A549 (cell line): ENCODE data around the gene WFDC1. TPM values are rescaled to one million over a fixed set of nuclear protein-coding genes. Genes with fewer than 3 reads are reported as not detected.

Source experiments
- ATAC-seq, 2 experiments: fragments of 200-7000 bp in 1 of 2; fragments of >200 bp in 1 of 2; cut with Nextera tagmentation in 1 of 2; cut with Tn5 transposase in 1 of 2; 3 replicates each; pipeline versions ENCODE4 v1.8.0 to v1.9.1; 2018 to 2020; ENCODE audit warnings: mild to moderate bottlenecking in 1 of 2, moderate library complexity in 1 of 2
- CTCF ChIA-PET: fragments of 300-600 bp; sonication (Branson Sonifier 250); formaldehyde crosslinking; extraction: SDS; loops from one replicate; lab custom pipeline; 2021; ENCODE audit warnings: antibody characterized with exemption, inconsistent platforms; lab: Yijun Ruan, JAX
- POLR2A ChIA-PET: fragments of 350-600 bp; formaldehyde crosslinking; extraction: SDS; loops from one replicate; lab custom pipeline; 2021; ENCODE audit warnings: antibody characterized with exemption, inconsistent platforms; lab: Yijun Ruan, JAX
- DNase-seq, 2 experiments: peaks; one replicate each; pipeline versions ENCODE4 v3.0.0 to v3.0.0-alpha.2; 2011 to 2016; ENCODE audit warnings: low read depth in 1 of 2, low spot score in 1 of 2
- FAIRE-seq: peaks from 2 replicates; lab custom pipeline; 2011; peaks lifted over from hg19 to GRCh38; lab: Jason Lieb, UNC
- H3K27ac ChIP-seq, 2 experiments: fragments of >200 bp; sonication (Bioruptor Twin); formaldehyde crosslinking; 3 replicates each; pipeline ENCODE4 v1.5.1; 2016 to 2017
- H3K4me1 ChIP-seq: fragments of >200 bp; sonication (Bioruptor Twin); formaldehyde crosslinking; 3 replicates; pipeline ENCODE4 v1.6.1; 2016
- H3K4me2 ChIP-seq: fragments of >200 bp; sonication (Bioruptor Twin); formaldehyde crosslinking; 3 replicates; pipeline ENCODE4 v1.6.1; 2016
- H3K4me3 ChIP-seq: fragments of >200 bp; sonication (Bioruptor Twin); formaldehyde crosslinking; 3 replicates; pipeline ENCODE4 v1.5.1; 2016
- H3K9me3 ChIP-seq: fragments of >200 bp; sonication (Bioruptor Twin); formaldehyde crosslinking; 3 replicates; pipeline ENCODE4 v1.6.1; 2016
- CBX8 ChIP-seq: fragments of 200-600 bp; sonication (generic); IDR thresholded peaks from 2 replicates; pipeline ENCODE4 v1.6.1; 2016
- EHMT2 ChIP-seq: fragments of 200-600 bp; sonication (generic); IDR thresholded peaks from 2 replicates; pipeline ENCODE4 v1.6.1; 2016; ENCODE audit warnings: antibody characterized with exemption, low read depth, mild to moderate bottlenecking, moderate library complexity
- EP300 ChIP-seq, 2 experiments: fragments of >200 bp; sonication (Bioruptor Twin); formaldehyde crosslinking; IDR thresholded peaks; 2 replicates in 1 of 2; 3 replicates in 1 of 2; pipeline ENCODE4 v1.6.1; 2016 to 2017
- GATA3 ChIP-seq: IDR thresholded peaks from 2 replicates; pipeline ENCODE4 v1.6.1; 2012; ENCODE audit warnings: borderline replicate concordance
- HDAC2 ChIP-seq: fragments of 200-600 bp; sonication (generic); IDR thresholded peaks from 2 replicates; pipeline ENCODE4 v1.6.1; 2016
- HOXA7 ChIP-seq: fragments of 250-450 bp; sonication (Bioruptor Pico); IDR thresholded peaks from 2 replicates; pipeline ENCODE4 v1.5.0; 2020; ENCODE audit warnings: mild to moderate bottlenecking, moderate library complexity
- HOXB13 ChIP-seq: fragments of 250-450 bp; sonication (Bioruptor Pico); IDR thresholded peaks from 2 replicates; pipeline ENCODE4 v1.5.0; 2020; ENCODE audit warnings: low read depth, mild to moderate bottlenecking, moderate library complexity
- JUN ChIP-seq, 2 experiments: fragments of >200 bp; sonication (Bioruptor Twin); formaldehyde crosslinking; IDR thresholded peaks; 2 replicates in 1 of 2; 3 replicates in 1 of 2; pipeline ENCODE4 v1.6.1; 2016 to 2017
- MAFK ChIP-seq: fragments of 450-650 bp; IDR thresholded peaks from 2 replicates; pipeline ENCODE4 v1.6.1; 2014; ENCODE audit not compliant: partially characterized antibody
- NR3C1 ChIP-seq: fragments of >200 bp; sonication (Bioruptor Twin); formaldehyde crosslinking; IDR thresholded peaks from 3 replicates; pipeline ENCODE4 v1.6.1; 2017
- RFX5 ChIP-seq: fragments of 450-650 bp; IDR thresholded peaks from 2 replicates; pipeline ENCODE4 v1.7.1; 2014; ENCODE audit warnings: antibody characterized with exemption, mild to moderate bottlenecking, moderate library complexity
- RNF2 ChIP-seq: fragments of 200-600 bp; sonication (generic); IDR thresholded peaks from 2 replicates; pipeline ENCODE4 v1.6.1; 2016; ENCODE audit warnings: low read depth, mild to moderate bottlenecking, antibody characterized with exemption, moderate library complexity, borderline replicate concordance
- SREBF2 ChIP-seq: fragments of 450-650 bp; IDR thresholded peaks from 2 replicates; pipeline ENCODE4 v1.6.1; 2014; ENCODE audit warnings: mild to moderate bottlenecking, moderate library complexity
- WGBS: methylation state at CpG from one replicate; pipeline ENCODE4 v1.1.6; 2017; ENCODE audit errors: missing lambda C conversion rate; 5-methylcytosine and 5-hydroxymethylcytosine counted together
- polyA plus RNA-seq, 4 experiments: library from polyadenylated mRNA; depleted of rRNA in 3 of 4; stranded (reverse); fragments of >200 nt; fragmentation: RNase III in 1 of 4; extraction: RNeasy Plus Mini Kit Qiagen cat#74134 plus additional on column Dnase treatment in 1 of 4; gene quantifications; 2 replicates in 3 of 4; 3 replicates in 1 of 4; pipeline ENCODE4 v1.2.3, GENCODE V29; 2011 to 2017
- TF ChIP-seq, protein P1 (sequence below): fragments of 150-350 bp; IDR thresholded peaks from 2 replicates; pipeline ENCODE4 v1.6.1; 2014; ENCODE audit warnings: low read depth, mild to moderate bottlenecking, low read length
- TF ChIP-seq, protein P2 (sequence below): IDR thresholded peaks from 2 replicates; pipeline ENCODE4 v1.6.1; 2012
- TF ChIP-seq, protein P3 (sequence below): fragments of 250-450 bp; sonication (Bioruptor Pico); IDR thresholded peaks from 2 replicates; pipeline ENCODE4 v1.5.0; 2021; ENCODE audit warnings: mild to moderate bottlenecking, moderate library complexity, borderline replicate concordance

The WFDC1 gene
- polyA plus RNA-seq, 2 of the 4 experiments (the other 2 are of a cell fraction) = not detected

DNA sequence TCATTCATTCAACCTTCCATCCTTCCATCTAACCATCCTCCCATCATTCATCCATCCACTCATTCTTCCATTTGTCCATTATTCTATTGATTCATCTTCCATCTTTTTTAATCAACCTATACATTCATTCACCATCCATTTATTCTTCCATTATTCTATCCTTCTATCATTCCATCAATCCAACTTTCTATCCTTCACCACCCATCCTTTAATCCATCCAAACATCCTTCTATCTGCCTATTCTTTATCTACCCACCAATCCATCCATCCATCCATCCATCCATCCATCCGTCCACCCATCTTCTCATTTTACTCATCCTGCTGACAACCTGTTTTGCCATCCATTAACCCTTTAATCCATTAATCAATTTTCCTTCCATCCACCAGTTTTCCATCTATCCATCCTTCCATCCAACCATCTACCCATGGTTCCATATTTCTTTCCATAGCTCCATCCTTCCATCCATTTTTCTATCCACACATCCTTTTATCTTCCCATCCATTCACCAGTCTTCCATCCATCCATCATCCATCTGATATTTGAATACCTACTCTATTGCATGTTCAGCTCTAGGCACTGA lies 21.8 kb upstream of the WFDC1 start:
- no peak overlapping the region for H3K4me2 ChIP-seq
- TF ChIP-seq JUN (IDR thresholded peaks at IDR 0.05) (no peak), HOXB13 (CRISPR knock-in tag) (no peak), EHMT2 (no peak), NR3C1 (no peak), RFX5 (no peak), RNF2 (no peak), HOXA7 (no peak)
- TF ChIP-seq, protein P1, sequence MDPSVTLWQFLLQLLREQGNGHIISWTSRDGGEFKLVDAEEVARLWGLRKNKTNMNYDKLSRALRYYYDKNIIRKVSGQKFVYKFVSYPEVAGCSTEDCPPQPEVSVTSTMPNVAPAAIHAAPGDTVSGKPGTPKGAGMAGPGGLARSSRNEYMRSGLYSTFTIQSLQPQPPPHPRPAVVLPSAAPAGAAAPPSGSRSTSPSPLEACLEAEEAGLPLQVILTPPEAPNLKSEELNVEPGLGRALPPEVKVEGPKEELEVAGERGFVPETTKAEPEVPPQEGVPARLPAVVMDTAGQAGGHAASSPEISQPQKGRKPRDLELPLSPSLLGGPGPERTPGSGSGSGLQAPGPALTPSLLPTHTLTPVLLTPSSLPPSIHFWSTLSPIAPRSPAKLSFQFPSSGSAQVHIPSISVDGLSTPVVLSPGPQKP = no peak
- TF ChIP-seq, protein P2, sequence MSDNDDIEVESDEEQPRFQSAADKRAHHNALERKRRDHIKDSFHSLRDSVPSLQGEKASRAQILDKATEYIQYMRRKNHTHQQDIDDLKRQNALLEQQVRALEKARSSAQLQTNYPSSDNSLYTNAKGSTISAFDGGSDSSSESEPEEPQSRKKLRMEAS = no peak
- no peaks in the 10 kb centered on the region for H3K4me1 ChIP-seq
- no peak overlapping the region for H3K4me3 ChIP-seq
- H3K9me3 ChIP-seq = no peaks in the 10 kb centered on the region
- DNase-seq (no peak), ATAC-seq (no peak), FAIRE-seq (no peak)
- no peak overlapping the region for H3K27ac ChIP-seq
- ChIA-PET POLR2A (no interaction called here), CTCF (interaction anchor here (0.9 to 17.8 kb wide), 3 partner anchors 7 to 211 kb away, joined by 3 to 245 read pairs (median 9); no protein-coding TSS in a partner anchor)
- WGBS = 2% methylated on average over 1 of the region's 1 CpG

DNA sequence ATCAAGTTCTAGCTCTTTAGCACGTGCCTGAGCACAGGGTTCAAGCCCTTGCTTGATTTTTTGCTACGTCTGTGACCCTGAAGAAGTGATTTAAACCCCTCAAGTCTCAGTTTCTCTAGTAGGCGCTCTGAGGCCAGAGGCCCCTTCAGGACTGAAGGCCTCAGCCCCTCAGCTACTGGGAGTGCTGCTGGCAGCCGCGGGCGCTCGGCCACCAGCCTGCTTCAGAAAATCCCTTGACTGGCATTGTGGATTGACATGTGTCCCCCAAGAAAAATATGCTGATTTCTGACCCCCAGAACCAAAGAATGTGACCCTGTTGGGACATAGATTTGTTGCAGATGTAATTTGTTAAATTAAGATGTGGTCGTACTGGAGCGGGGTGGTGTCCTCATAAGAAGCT lies 20.2 kb upstream of the WFDC1 start:
- ChIA-PET POLR2A (interaction anchor here (0.5 kb wide), 1 partner anchor 198 kb away, joined by 3 read pairs; no protein-coding TSS in a partner anchor), CTCF (interaction anchor here (1.5 to 17.8 kb wide), 4 partner anchors 9 to 232 kb away, joined by 3 to 245 read pairs (median 42); no protein-coding TSS in a partner anchor)
- H3K9me3 ChIP-seq = no peaks in the 10 kb centered on the region
- DNase-seq (no peak), ATAC-seq (no peak), FAIRE-seq (no peak)
- H3K4me2 ChIP-seq = no peak overlapping the region
- no peak overlapping the region for H3K4me3 ChIP-seq
- TF ChIP-seq CBX8 (no peak), EP300 (IDR thresholded peaks at IDR 0.05) (no peak), RNF2 (no peak)
- TF ChIP-seq, all 56 proteins: peak for 0
- Histone ChIP-seq H3K4me1 (0 out of 3 replicates have a peak, but pooled peaks cover 7% of the 10 kb centered on the region), H3K27ac (no peak overlapping the region)
- WGBS = 73% methylated on average over 8 of the region's 9 CpGs

DNA sequence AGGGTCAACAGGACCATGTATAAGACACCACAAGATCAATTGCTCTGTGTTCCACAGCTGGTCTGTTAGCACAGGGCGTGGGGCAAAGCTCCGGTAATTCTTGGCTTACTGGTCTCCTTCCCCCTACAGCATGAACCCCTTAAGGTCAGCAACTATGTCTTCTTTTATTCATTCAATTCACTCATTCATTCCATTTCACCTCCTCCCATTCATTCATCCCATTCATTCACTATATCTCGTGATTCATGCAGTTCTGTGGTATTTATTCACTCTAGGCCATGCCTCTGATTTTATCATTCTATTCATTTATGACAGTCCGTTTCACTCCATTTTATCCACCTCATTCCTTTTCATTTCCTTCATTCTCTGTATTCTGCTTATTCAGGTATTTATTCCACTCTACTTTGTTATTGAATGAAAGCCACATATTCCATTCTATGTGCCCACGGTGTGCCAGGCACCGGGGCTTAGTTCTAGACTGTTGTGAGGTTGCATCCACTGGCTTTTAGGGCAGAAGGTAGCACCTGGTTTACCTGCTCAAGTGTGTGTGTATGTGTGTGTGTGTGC lies 19.0 kb upstream of the WFDC1 start:
- no peak overlapping the region for H3K4me2 ChIP-seq
- no peak overlapping the region for H3K27ac ChIP-seq
- H3K4me1 ChIP-seq = 0 out of 3 replicates have a peak, but pooled peaks cover 7% of the 10 kb centered on the region
- peak; percentile 44 for TF ChIP-seq MAFK
- no peak for TF ChIP-seq HDAC2
- no peak for TF ChIP-seq GATA3
- TF ChIP-seq SREBF2 = no peak
- TF ChIP-seq, protein P3, sequence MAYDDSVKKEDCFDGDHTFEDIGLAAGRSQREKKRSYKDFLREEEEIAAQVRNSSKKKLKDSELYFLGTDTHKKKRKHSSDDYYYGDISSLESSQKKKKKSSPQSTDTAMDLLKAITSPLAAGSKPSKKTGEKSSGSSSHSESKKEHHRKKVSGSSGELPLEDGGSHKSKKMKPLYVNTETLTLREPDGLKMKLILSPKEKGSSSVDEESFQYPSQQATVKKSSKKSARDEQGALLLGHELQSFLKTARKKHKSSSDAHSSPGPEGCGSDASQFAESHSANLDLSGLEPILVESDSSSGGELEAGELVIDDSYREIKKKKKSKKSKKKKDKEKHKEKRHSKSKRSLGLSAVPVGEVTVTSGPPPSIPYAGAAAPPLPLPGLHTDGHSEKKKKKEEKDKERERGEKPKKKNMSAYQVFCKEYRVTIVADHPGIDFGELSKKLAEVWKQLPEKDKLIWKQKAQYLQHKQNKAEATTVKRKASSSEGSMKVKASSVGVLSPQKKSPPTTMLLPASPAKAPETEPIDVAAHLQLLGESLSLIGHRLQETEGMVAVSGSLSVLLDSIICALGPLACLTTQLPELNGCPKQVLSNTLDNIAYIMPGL (CRISPR knock-in tag) = no peak
- ChIA-PET POLR2A (interaction anchor here (0.5 kb wide), 1 partner anchor 234 kb away, joined by 4 read pairs; no protein-coding TSS in a partner anchor), CTCF (interaction anchor here (0.6 to 17.8 kb wide), 9 partner anchors 10 to 231 kb away, joined by 3 to 245 read pairs (median 17); partner anchors contain the start of gene MEAK7)
- H3K9me3 ChIP-seq = no peaks in the 10 kb centered on the region
- ATAC-seq (no peak), DNase-seq (no peak), FAIRE-seq (no peak)
- no peak overlapping the region for H3K4me3 ChIP-seq
- 39% methylated on average over 6 of the region's 6 CpGs for WGBS
